ENCODE measurements around the gene AMHR2. TPM values are rescaled to one million over a fixed set of nuclear protein-coding genes. Genes with fewer than 3 reads are reported as not detected.

AMHR2 gene
- total and polyA plus RNA-seq, 9 of the 15 experiments (the other 6 are each of a cell fraction or from before 2014, with no cell fraction given) = 8.9 to 49.7 (median 19.3) TPM

GRCh38 chr12:53391724-53392123 is 31.9 kb upstream of the AMHR2 start:
- H2AFZ ChIP-seq (ENCODE audit: low read depth, low read length) = no peak overlapping the region
- 77% methylated on average over 5 of the region's 5 CpGs for WGBS (ENCODE audit: insufficient coverage, low coverage, missing lambda C conversion rate)
- peaks cover 7 to 9% of the 10 kb centered on the region in 2 experiments for H3K4me1 ChIP-seq (replicated peaks in 1 of 2; ENCODE audit: control insufficient read depth in 2 of 2, insufficient read depth in 2 of 2, low read length in 2 of 2)
- H3K79me2 ChIP-seq (ENCODE audit: control insufficient read depth, insufficient read depth, low read length) = peaks cover 90% of the 10 kb centered on the region
- ChIA-PET POLR2A (interaction anchor here (1.2 kb wide), 1 partner anchor 12 kb away, joined by 5 read pairs; no protein-coding TSS in a partner anchor), CTCF (ENCODE audit: low intra/inter-chr PET ratio) (no interaction called here)
- in situ Hi-C loops (cut with MboI) = no loop called here
- H3K27ac ChIP-seq (ENCODE audit: extremely low read depth, low read depth, low read length) = no peak overlapping the region
- DNase-seq (ENCODE audit: extremely low read depth in 1 of 4, low spot score in 3 of 4) (no peak), ATAC-seq (no peak), FAIRE-seq (no peak)
- peaks cover 46% of the 10 kb centered on the region for H3K36me3 ChIP-seq (ENCODE audit: control insufficient read depth, insufficient read depth, low read length)
- H3K4me2 ChIP-seq (ENCODE audit: insufficient read depth, low read length) = no peak overlapping the region
- intact Hi-C loops (cut with micrococcal nuclease) = no loop called here
- H3K4me3 ChIP-seq = no peak overlapping the region
- H3K9me1 ChIP-seq (ENCODE audit: control insufficient read depth, insufficient read depth, low read length) = no peaks in the 10 kb centered on the region
- H4K20me1 ChIP-seq (replicated peaks; ENCODE audit: control insufficient read depth, insufficient read depth, low read length) = 0 out of 2 replicates have a peak, but pooled peaks cover 3% of the 10 kb centered on the region
- H3K9ac ChIP-seq (ENCODE audit: insufficient read depth in 1 of 2, low read depth in 2 of 2, low read length in 2 of 2) = no peak overlapping the region
- no peaks in the 10 kb centered on the region for H3K9me3 ChIP-seq (replicated peaks; ENCODE audit: control insufficient read depth, insufficient read depth, low read depth, low read length)
- no peaks in the 10 kb centered on the region for H3K27me3 ChIP-seq (ENCODE audit: control insufficient read depth in 2 of 2, insufficient read depth in 2 of 2, low read length in 2 of 2)
- no TSS peak for BruUV-seq (replicated peaks)
- no peak for TF ChIP-seq PREB (CRISPR knock-in tag; IDR thresholded peaks at IDR 0.05)
- no peak for TF ChIP-seq CLOCK (CRISPR knock-in tag; IDR thresholded peaks at IDR 0.05; ENCODE audit: borderline replicate concordance)
- no peak for TF ChIP-seq PRMT5 (CRISPR knock-in tag; IDR thresholded peaks at IDR 0.05)
- no peak for TF ChIP-seq PYGO2 (tag; IDR thresholded peaks at IDR 0.05)
- no peak for TF ChIP-seq TEAD4 (IDR thresholded peaks at IDR 0.05; ENCODE audit: low read length)
- TF ChIP-seq TEAD4 (CRISPR knock-in tag; IDR thresholded peaks at IDR 0.05; ENCODE audit: borderline replicate concordance) = no peak
- no peak for TF ChIP-seq NR0B1 (IDR thresholded peaks at IDR 0.05; ENCODE audit: partially characterized antibody)
- TF ChIP-seq MBD2 (IDR thresholded peaks at IDR 0.05; ENCODE audit: borderline replicate concordance, low read depth) = no peak
- TF ChIP-seq ZNF280B (CRISPR knock-in tag; IDR thresholded peaks at IDR 0.05) = no peak
- TF ChIP-seq ARID1B (IDR thresholded peaks at IDR 0.05) = no peak
- no peak for TF ChIP-seq EHMT2 (IDR thresholded peaks at IDR 0.05)
- TF ChIP-seq DDX20 (tag; IDR thresholded peaks at IDR 0.05; ENCODE audit: low read depth) = no peak
- TF ChIP-seq SIX5 (IDR thresholded peaks at IDR 0.05; ENCODE audit: borderline replicate concordance in 1 of 2, insufficient read depth in 1 of 2, low read depth in 1 of 2, low read length in 2 of 2) = no peak
- TF ChIP-seq SRSF9 (IDR thresholded peaks at IDR 0.05; ENCODE audit: borderline replicate concordance, low read depth, low read length) = no peak
- no peak for TF ChIP-seq RAD21 (CRISPR knock-in tag; conservative IDR thresholded peaks at IDR 0.05 in 1 of 2, IDR thresholded peaks at IDR 0.05 in 1 of 2)

All from K562 (cell line).